SU-DHL-6 (cell line): Measurements from ENCODE around the gene SNRNP70.

ENCODE experiments used
- H2AFZ ChIP-seq: fragments of 200-600 bp; sonication (generic); 2 replicates; pipeline ENCODE4 v1.6.1; 2014; ENCODE audit warnings: low read depth, mild to moderate bottlenecking, moderate library complexity, mixed read lengths, antibody characterized with exemption, low read length; ENCODE audit not compliant: severe bottlenecking
- H3F3A ChIP-seq: fragments of 200-600 bp; shearing (Covaris generic); 2 replicates; pipeline ENCODE4 v1.6.0; 2016; ENCODE audit warnings: antibody characterized with exemption, mild to moderate bottlenecking; ENCODE audit not compliant: insufficient read depth
- H3K27ac ChIP-seq: fragments of 200-600 bp; sonication (generic); 2 replicates; pipeline ENCODE4 v1.5.1; 2016; ENCODE audit warnings: low read depth, mild to moderate bottlenecking, low read length, moderate library complexity, mixed read lengths
- H3K27me3 ChIP-seq: fragments of 200-600 bp; sonication (generic), shearing (Covaris generic); 2 replicates; pipeline ENCODE4 v1.6.0; 2014; ENCODE audit warnings: mild to moderate bottlenecking, low read length
- H3K36me3 ChIP-seq: fragments of 200-600 bp; sonication (generic); 2 replicates; pipeline ENCODE4 v1.6.1; 2014; ENCODE audit warnings: mild to moderate bottlenecking, low read length, mixed read lengths
- H3K4me2 ChIP-seq: fragments of 300-600, 200-600 bp; shearing (Covaris generic), sonication (generic); 2 replicates; pipeline ENCODE4 v1.6.0; 2014; ENCODE audit warnings: low read length, low read depth, mild to moderate bottlenecking; ENCODE audit not compliant: poor library complexity, severe bottlenecking
- H3K4me3 ChIP-seq: fragments of 200-600 bp; sonication (generic); 2 replicates; pipeline ENCODE4 v1.5.1; 2014; ENCODE audit warnings: antibody characterized with exemption, low read length, mild to moderate bottlenecking, mixed read lengths; ENCODE audit not compliant: insufficient read depth, poor library complexity, severe bottlenecking
- H3K79me2 ChIP-seq: fragments of 200-600 bp; sonication (generic); 2 replicates; pipeline ENCODE4 v1.6.1; 2014; ENCODE audit warnings: mild to moderate bottlenecking, low read length, moderate library complexity; ENCODE audit not compliant: insufficient read depth
- H3K9ac ChIP-seq: fragments of 200-600 bp; sonication (generic); 2 replicates; pipeline ENCODE4 v1.7.0; 2014; ENCODE audit warnings: mild to moderate bottlenecking, low read length
- H3K9me2 ChIP-seq: fragments of 200-600 bp; sonication (generic); replicated peaks from 2 replicates; pipeline ENCODE4 v1.6.1; 2014; ENCODE audit warnings: low read length; ENCODE audit not compliant: insufficient read depth
- H3K9me3 ChIP-seq: fragments of 200-600 bp; sonication (generic); 2 replicates; pipeline ENCODE4 v1.6.1; 2014; ENCODE audit warnings: low read length, mixed read lengths; ENCODE audit not compliant: insufficient read depth
- H4K20me1 ChIP-seq: fragments of 200-600 bp; sonication (generic); 2 replicates; pipeline ENCODE4 v1.6.1; 2014; ENCODE audit warnings: low read depth, mild to moderate bottlenecking, antibody characterized with exemption, low read length, moderate library complexity, mixed read lengths
- EZH2phosphoT487 ChIP-seq: fragments of 200-600 bp; sonication (generic), shearing (Covaris generic); conservative IDR thresholded peaks from 2 replicates; pipeline ENCODE4 v1.6.1; 2018; ENCODE audit warnings: mild to moderate bottlenecking, antibody characterized with exemption, low read length, moderate library complexity, mixed read lengths
- TF ChIP-seq, protein P1 (sequence below): fragments of 200-600 bp; sonication (generic); IDR thresholded peaks from one replicate; pipeline ENCODE4 v1.5.1; 2017; ENCODE audit warnings: antibody characterized with exemption, mild to moderate bottlenecking, low read length, moderate library complexity; ENCODE audit not compliant: insufficient read depth, poor library complexity, severe bottlenecking

Gene SNRNP70

DNA sequence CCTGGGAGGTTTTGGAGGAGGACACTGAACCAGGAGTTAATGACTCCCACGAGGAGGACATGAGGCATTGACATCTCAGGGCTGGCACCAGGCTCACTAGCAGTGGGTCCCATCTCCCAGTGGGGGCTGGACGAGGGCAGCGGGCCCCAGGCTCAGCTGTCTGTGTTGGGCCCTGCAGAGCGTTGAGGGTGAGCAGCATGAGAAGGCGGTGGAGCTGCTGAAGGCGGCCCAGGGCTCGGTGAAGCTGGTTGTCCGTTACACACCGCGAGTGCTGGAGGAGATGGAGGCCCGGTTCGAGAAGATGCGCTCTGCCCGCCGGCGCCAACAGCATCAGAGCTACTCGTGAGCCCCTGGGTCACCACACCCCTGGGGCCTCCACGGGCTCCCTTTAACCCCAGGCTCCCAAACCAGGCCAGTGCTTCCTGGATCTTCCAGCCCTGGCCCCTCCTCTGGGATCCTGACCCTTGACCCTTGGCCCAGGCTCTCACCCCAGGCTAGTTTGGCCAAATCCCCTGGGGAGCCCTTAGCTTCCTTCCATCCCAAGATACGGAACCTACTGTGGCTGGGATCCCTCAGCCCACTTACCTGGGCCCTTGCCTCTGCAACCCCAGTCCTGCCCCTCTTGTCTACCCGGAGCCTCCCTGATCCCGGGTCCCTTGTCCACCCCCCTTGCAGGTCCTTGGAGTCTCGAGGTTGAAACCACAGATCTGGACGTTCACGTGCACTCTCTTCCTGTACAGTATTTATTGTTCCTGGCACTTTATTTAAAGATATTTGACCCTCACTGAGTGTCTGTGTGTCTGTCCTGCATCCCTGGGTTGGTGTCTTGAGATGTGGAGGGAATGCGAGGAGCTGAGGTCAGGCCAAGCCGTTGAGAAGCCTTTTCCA is 32.7 kb downstream of the SNRNP70 start:
- no peaks in the 10 kb centered on the region for H3K27me3 ChIP-seq
- peaks cover 7% of the 10 kb centered on the region; the same call in 1 of the 2 replicates for H3F3A ChIP-seq
- H3K9ac ChIP-seq = peak overlapping the region; percentile 74
- peak overlapping the region; percentile 66 for H3K4me3 ChIP-seq
- no peaks in the 10 kb centered on the region for H4K20me1 ChIP-seq
- no peaks in the 10 kb centered on the region for H3K36me3 ChIP-seq
- H3K27ac ChIP-seq = peak overlapping the region; percentile 65
- H3K9me2 ChIP-seq = no peaks in the 10 kb centered on the region
- H3K79me2 ChIP-seq = no peaks in the 10 kb centered on the region
- peak overlapping the region; percentile 89 for H3K4me2 ChIP-seq
- no peak for TF ChIP-seq EZH2phosphoT487
- TF ChIP-seq, protein P1, sequence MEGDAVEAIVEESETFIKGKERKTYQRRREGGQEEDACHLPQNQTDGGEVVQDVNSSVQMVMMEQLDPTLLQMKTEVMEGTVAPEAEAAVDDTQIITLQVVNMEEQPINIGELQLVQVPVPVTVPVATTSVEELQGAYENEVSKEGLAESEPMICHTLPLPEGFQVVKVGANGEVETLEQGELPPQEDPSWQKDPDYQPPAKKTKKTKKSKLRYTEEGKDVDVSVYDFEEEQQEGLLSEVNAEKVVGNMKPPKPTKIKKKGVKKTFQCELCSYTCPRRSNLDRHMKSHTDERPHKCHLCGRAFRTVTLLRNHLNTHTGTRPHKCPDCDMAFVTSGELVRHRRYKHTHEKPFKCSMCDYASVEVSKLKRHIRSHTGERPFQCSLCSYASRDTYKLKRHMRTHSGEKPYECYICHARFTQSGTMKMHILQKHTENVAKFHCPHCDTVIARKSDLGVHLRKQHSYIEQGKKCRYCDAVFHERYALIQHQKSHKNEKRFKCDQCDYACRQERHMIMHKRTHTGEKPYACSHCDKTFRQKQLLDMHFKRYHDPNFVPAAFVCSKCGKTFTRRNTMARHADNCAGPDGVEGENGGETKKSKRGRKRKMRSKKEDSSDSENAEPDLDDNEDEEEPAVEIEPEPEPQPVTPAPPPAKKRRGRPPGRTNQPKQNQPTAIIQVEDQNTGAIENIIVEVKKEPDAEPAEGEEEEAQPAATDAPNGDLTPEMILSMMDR = no peak
- H2AFZ ChIP-seq = peak overlapping the region; percentile 25
- no peaks in the 10 kb centered on the region for H3K9me3 ChIP-seq

DNA sequence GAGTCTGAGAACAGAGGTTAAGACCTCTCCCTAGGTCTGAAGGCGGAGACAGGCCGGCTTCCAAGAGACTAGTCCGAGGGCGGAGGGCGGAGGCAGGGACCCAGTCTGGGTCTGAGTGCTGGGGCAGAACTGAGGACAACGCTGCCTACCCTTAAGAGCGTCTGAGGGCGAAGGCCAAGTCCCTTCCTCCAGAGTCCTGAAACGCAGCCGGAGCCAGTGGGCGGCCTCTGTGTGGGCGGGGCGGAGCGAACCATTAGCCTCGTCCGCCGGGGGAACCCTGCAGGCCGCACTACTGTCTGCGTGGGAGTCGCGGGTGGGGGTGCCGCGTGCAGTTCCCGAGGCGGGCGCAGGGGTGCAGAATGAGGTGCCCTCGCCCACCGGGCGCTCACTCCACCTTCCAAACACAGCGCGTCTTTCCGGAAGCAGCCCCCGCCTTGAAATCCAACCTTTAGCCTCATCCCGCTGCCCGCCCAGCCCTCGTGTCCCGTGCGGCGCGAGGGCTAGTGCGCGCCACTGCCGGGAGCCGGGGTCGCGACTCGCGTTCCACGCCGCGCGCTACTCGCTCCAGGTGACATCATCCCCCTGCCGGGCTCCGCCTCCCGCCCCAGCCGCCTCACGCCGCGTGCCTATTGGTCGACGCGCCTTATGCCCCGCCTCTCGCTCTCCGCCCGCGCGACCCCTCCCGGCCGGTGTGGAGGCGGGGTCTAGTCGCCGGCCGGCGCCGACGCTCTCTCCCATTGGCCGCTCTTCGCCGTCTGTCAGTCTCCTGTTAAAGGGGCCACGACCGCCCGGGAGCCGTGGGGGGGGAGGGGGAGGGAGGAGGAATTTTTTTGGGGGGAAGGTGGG is 33.5 kb downstream of the SNRNP70 start, which contains the start of gene C19orf73:
Gene C19orf73 (minus strand): TSS at position 579 of the 846 bp plus-strand sequence. CDS start 121 bp downstream, at position 458.
- no peaks in the 10 kb centered on the region for H3K9me2 ChIP-seq
- peak within 1 kb of the TSS; percentile 89 for H3K4me2 ChIP-seq
- H3K36me3 ChIP-seq = no peaks in the 10 kb centered on the region
- peak within 1 kb of the TSS; percentile 74 for H3K9ac ChIP-seq
- no peaks in the 10 kb centered on the region for H4K20me1 ChIP-seq
- no peaks in the 10 kb centered on the region for H3K9me3 ChIP-seq
- no peak for TF ChIP-seq EZH2phosphoT487
- TF ChIP-seq, protein P1 = no peak
- H2AFZ ChIP-seq = peak within 1 kb of the TSS; percentile 55
- peaks cover 7% of the 10 kb centered on the region; the same call in 1 of the 2 replicates for H3F3A ChIP-seq
- H3K79me2 ChIP-seq = no peaks in the 10 kb centered on the region
- H3K27me3 ChIP-seq = no peaks in the 10 kb centered on the region
- peak within 1 kb of the TSS; percentile 65 for H3K27ac ChIP-seq
- H3K4me3 ChIP-seq = peak within 1 kb of the TSS; percentile 66

DNA sequence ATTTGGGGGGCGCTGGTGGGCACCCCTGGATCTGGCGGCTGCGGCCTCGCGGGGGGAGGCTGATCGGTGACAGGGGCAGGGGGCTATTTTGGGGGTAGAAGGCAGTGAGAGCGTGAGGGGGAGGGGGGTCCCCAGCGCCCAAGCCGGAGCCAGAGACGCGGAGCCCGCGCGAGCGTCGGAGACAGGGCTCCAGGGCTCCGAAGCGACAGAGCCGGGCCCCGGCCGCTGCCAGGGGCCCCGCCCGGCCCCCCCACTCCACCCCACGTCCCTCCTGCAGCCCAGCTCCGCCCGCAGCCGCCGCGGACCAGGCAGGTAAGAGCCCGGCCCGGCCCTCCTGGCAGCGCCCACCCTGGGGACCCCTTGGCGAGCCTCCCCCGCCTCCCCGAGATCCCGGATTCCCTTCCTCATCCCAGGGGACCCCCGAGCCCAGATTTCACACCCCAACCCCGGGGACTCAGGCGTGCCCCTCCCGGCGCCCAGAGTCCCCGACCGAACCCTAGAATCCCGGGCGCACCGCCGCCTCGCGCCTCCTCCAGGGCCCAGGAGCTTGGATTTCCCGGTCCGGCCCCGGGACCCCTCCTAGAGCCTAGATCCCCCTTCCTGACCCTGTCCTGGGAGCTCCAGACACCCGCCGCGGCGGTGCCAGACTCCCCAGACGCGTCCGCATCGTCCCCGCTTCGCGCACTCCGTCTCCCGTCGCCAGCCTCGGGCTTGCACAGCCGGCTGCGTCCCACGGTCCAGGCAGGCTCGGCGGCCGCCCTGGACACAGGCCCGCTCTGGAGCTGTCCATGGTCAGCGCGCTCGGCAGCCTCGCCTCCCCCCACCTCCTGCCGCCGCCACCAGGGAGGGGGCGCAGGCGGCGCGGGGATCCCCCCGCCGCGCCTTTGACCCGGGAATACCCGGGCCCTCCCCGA is 34.4 kb downstream of the SNRNP70 start, which contains the start of gene PPFIA3:
Gene PPFIA3 (plus strand): TSS at position 134 of the 914 bp plus-strand sequence. CDS start 8,330 bp downstream, outside the sequence.
- Histone ChIP-seq H2AFZ (peak within 1 kb of the TSS; percentile 55), H3K27ac (peak within 1 kb of the TSS; percentile 65), H3K79me2 (no peaks in the 10 kb centered on the region), H3K27me3 (no peaks in the 10 kb centered on the region), H4K20me1 (no peaks in the 10 kb centered on the region), H3F3A (peaks cover 7% of the 10 kb centered on the region; the same call in 1 of the 2 replicates), H3K9ac (peak within 1 kb of the TSS; percentile 74), H3K9me2 (no peaks in the 10 kb centered on the region), H3K4me2 (peak within 1 kb of the TSS; percentile 89), H3K36me3 (no peaks in the 10 kb centered on the region), H3K9me3 (no peaks in the 10 kb centered on the region), H3K4me3 (peak within 1 kb of the TSS; percentile 66)
- TF ChIP-seq, protein P1 = no peak
- no peak for TF ChIP-seq EZH2phosphoT487
